OCI-LY3 (cell line): Measurements from ENCODE around the gene CTTN.
A peak's percentile ranks its signal among the peaks of the same experiment; 100 is the strongest.

Experiments
- H2AFZ ChIP-seq: fragments of 200-600, 300-600 bp; shearing (Covaris generic); 2 replicates; pipeline ENCODE4 v1.6.0; 2014; ENCODE audit warnings: antibody characterized with exemption, low read depth, low read length
- H3K27ac ChIP-seq: fragments of 200-600, 300-600 bp; sonication (generic); 2 replicates; pipeline ENCODE4 v1.5.1; 2014; ENCODE audit warnings: mild to moderate bottlenecking, low read length, moderate library complexity, mixed read lengths
- H3K27me3 ChIP-seq: fragments of 200-600, 300-600 bp; sonication (generic); 2 replicates; pipeline ENCODE4 v1.6.1; 2014; ENCODE audit warnings: low read depth, low read length, mixed read lengths
- H3K36me3 ChIP-seq: fragments of 200-600, 300-600 bp; sonication (generic); replicated peaks from 2 replicates; pipeline ENCODE3; 2014; ENCODE audit warnings: low read depth, low read length, mixed read lengths
- H3K4me1 ChIP-seq: fragments of 300-600, 200-600 bp; sonication (generic); 2 replicates; pipeline ENCODE4 v1.6.1; 2014; ENCODE audit warnings: low read length, mixed read lengths
- H3K4me2 ChIP-seq: fragments of 200-600, 300-600 bp; sonication (generic); 2 replicates; pipeline ENCODE4 v1.6.1; 2014; ENCODE audit warnings: low read length, mixed read lengths
- H3K4me3 ChIP-seq: fragments of 300-600, 200-600 bp; sonication (generic); 2 replicates; pipeline ENCODE4 v1.5.1; 2014; ENCODE audit warnings: antibody characterized with exemption, mild to moderate bottlenecking, low read length, moderate library complexity
- H3K79me2 ChIP-seq: fragments of 300-600, 200-600 bp; shearing (Covaris generic); 2 replicates; pipeline ENCODE4 v1.6.1; 2014; ENCODE audit warnings: mild to moderate bottlenecking, low read length, mixed read lengths
- H3K9ac ChIP-seq: fragments of 300-600, 200-600 bp; shearing (Covaris generic); 2 replicates; pipeline ENCODE4 v1.6.0; 2014; ENCODE audit warnings: mild to moderate bottlenecking, low read length, moderate library complexity
- H3K9me3 ChIP-seq: fragments of 200-600, 300-600 bp; shearing (Covaris generic); 2 replicates; pipeline ENCODE4 v1.6.1; 2014; ENCODE audit warnings: low read length, mixed read lengths; ENCODE audit not compliant: insufficient read depth
- H4K20me1 ChIP-seq: fragments of 200-600, 300-600 bp; sonication (generic); 2 replicates; pipeline ENCODE4 v1.6.1; 2016; ENCODE audit warnings: low read length, mixed read lengths; ENCODE audit not compliant: insufficient read depth
- CTCF ChIP-seq: fragments of 200-600, 300-600 bp; sonication (generic); IDR thresholded peaks from 2 replicates; pipeline ENCODE4 v1.5.1; 2014; ENCODE audit warnings: antibody characterized with exemption, low read length, low read depth
- EZH2phosphoT487 ChIP-seq: fragments of 200-600 bp; shearing (Covaris generic); IDR thresholded peaks from 2 replicates; pipeline ENCODE4 v1.6.1; 2018; ENCODE audit warnings: antibody characterized with exemption, mixed run types, low read depth

Gene CTTN

GRCh38 chr11:70464509-70465361, 66.4 kb downstream of the CTTN start:
- Histone ChIP-seq H3K4me3 (peak overlapping the region; percentile 36), H3K9ac (peak overlapping the region; percentile 9; the same call in 1 of the 2 replicates), H3K9me3 (no peaks in the 10 kb centered on the region), H4K20me1 (no peaks in the 10 kb centered on the region), H3K79me2 (no peaks in the 10 kb centered on the region), H3K36me3 (no peaks in the 10 kb centered on the region), H3K27ac (no peak overlapping the region), H3K4me1 (peaks cover 58% of the 10 kb centered on the region), H2AFZ (0 out of 2 replicates have a peak overlapping the region, but pooled peaks have one; percentile 8), H3K27me3 (peaks cover 3% of the 10 kb centered on the region; the same call in 1 of the 2 replicates), H3K4me2 (peak overlapping the region; percentile 62)
- TF ChIP-seq EZH2phosphoT487 (no peak), CTCF (no peak)

GRCh38 chr11:70466154-70466553, 67.8 kb downstream of the CTTN start:
- TF ChIP-seq EZH2phosphoT487 (no peak), CTCF (no peak)
- H3K4me2 ChIP-seq: peak overlapping the region; percentile 62
- H3K79me2 ChIP-seq: no peaks in the 10 kb centered on the region

GRCh38 chr11:70466596-70466995, 68.3 kb downstream of the CTTN start:
- Histone ChIP-seq H3K27ac (peak overlapping the region; percentile 72), H3K4me1 (peaks cover 73% of the 10 kb centered on the region), H3K4me2 (peak overlapping the region; percentile 62), H3K4me3 (peak overlapping the region; percentile 34), H3K9me3 (no peaks in the 10 kb centered on the region), H3K9ac (peak overlapping the region; percentile 25; the same call in 1 of the 2 replicates), H3K79me2 (no peaks in the 10 kb centered on the region), H3K27me3 (peaks cover 6% of the 10 kb centered on the region; the same call in 1 of the 2 replicates), H2AFZ (peak overlapping the region; percentile 27; the same call in 1 of the 2 replicates), H4K20me1 (no peaks in the 10 kb centered on the region), H3K36me3 (no peaks in the 10 kb centered on the region)
- TF ChIP-seq EZH2phosphoT487 (no peak), CTCF (no peak)

More at GRCh38 chr11:70466154-70466553, 67.8 kb downstream of the CTTN start:
- Histone ChIP-seq H3K4me3 (peak overlapping the region; percentile 16), H3K27me3 (peaks cover 3% of the 10 kb centered on the region; the same call in 1 of the 2 replicates), H2AFZ (no peak overlapping the region; the same call in 1 of the 2 replicates), H3K36me3 (no peaks in the 10 kb centered on the region), H4K20me1 (no peaks in the 10 kb centered on the region), H3K27ac (peak overlapping the region; percentile 72), H3K9me3 (no peaks in the 10 kb centered on the region), H3K4me1 (peaks cover 72% of the 10 kb centered on the region), H3K9ac (no peak overlapping the region)
